CD14-positive monocyte (primary cell): Measurements from ENCODE around the gene SF3B3. TPM values are rescaled to one million over a fixed set of nuclear protein-coding genes. Genes with fewer than 3 reads are reported as not detected.

Experiments used
- DNase-seq, 3 donors: peaks; one replicate each; pipeline ENCODE4 v3.0.0-alpha.2; 2011 to 2022
- H2AFZ ChIP-seq: 2 replicates; pipeline ENCODE4 v1.6.0; 2012; ENCODE audit warnings: mild to moderate bottlenecking, low read depth, low read length, inconsistent platforms; ENCODE audit not compliant: insufficient read depth, poor library complexity, severe bottlenecking
- H3K27ac ChIP-seq, 2 donors: 1 replicate in 1 of 2; 2 replicates in 1 of 2; pipeline ENCODE4 v1.5.1; 2012 to 2013; ENCODE audit warnings: low read length in 2 of 2, control low read depth in 1 of 2, inconsistent platforms in 1 of 2, low read depth in 1 of 2, mild to moderate bottlenecking in 1 of 2
- H3K27me3 ChIP-seq, 2 donors: one replicate each; pipeline versions ENCODE4 v1.6.0 to v1.6.1; 2011 to 2013; ENCODE audit warnings: low read length in 2 of 2; ENCODE audit not compliant: control insufficient read depth in 2 of 2, insufficient read depth in 2 of 2
- H3K36me3 ChIP-seq, 2 donors: replicated peaks in 1 of 2; 1 replicate in 1 of 2; 2 replicates in 1 of 2; pipeline versions ENCODE4 v1.5.1 to v1.6.1; 2012 to 2013; ENCODE audit warnings: low read length in 2 of 2, control low read depth in 1 of 2, inconsistent platforms in 1 of 2, mild to moderate bottlenecking in 1 of 2; ENCODE audit not compliant: insufficient read depth in 2 of 2, control insufficient read depth in 1 of 2
- H3K4me1 ChIP-seq, 2 donors: 1 replicate in 1 of 2; 2 replicates in 1 of 2; pipeline versions ENCODE4 v1.5.1 to v1.6.1; 2012 to 2013; ENCODE audit warnings: low read length in 2 of 2, control low read depth in 1 of 2, inconsistent platforms in 1 of 2, mild to moderate bottlenecking in 1 of 2, moderate library complexity in 1 of 2; ENCODE audit not compliant: insufficient read depth in 2 of 2, control insufficient read depth in 1 of 2
- H3K4me2 ChIP-seq: replicated peaks from 2 replicates; pipeline ENCODE3; 2012; ENCODE audit warnings: low read length, moderate library complexity, mild to moderate bottlenecking; ENCODE audit not compliant: poor library complexity, severe bottlenecking; ENCODE audit errors: extremely low read depth
- H3K4me3 ChIP-seq, 3 experiments: fragments of 200-600 bp in 1 of 3; sonication (generic) in 1 of 3; replicated peaks in 1 of 3; 1 replicate in 2 of 3; 2 replicates in 1 of 3; pipeline ENCODE4 v1.5.1; 2011 to 2013; ENCODE audit warnings: low read length in 3 of 3, mild to moderate bottlenecking in 3 of 3, control low read depth in 2 of 3, low read depth in 2 of 3, inconsistent platforms in 1 of 3, moderate library complexity in 1 of 3
- H3K79me2 ChIP-seq: 2 replicates; pipeline ENCODE4 v1.6.0; 2012; ENCODE audit warnings: mild to moderate bottlenecking, control low read depth, inconsistent platforms, low read length, moderate library complexity; ENCODE audit not compliant: insufficient read depth
- H3K9ac ChIP-seq: 2 replicates; pipeline ENCODE4 v1.6.0; 2017; ENCODE audit warnings: low read length, mild to moderate bottlenecking; ENCODE audit not compliant: insufficient read depth, poor library complexity, severe bottlenecking
- H3K9me3 ChIP-seq, 2 donors: replicated peaks in 1 of 2; 1 replicate in 1 of 2; 2 replicates in 1 of 2; pipeline versions ENCODE4 v1.5.1 to v1.6.1; 2012 to 2013; ENCODE audit warnings: low read length in 2 of 2, control low read depth in 1 of 2; ENCODE audit not compliant: control insufficient read depth in 1 of 2, insufficient read depth in 1 of 2
- H4K20me1 ChIP-seq: 2 replicates; pipeline ENCODE4 v1.6.0; 2012; ENCODE audit warnings: mild to moderate bottlenecking, low read length, control low read depth, moderate library complexity; ENCODE audit not compliant: insufficient read depth
- H3K27ac Mint-ChIP-seq, 7 donors: one replicate each; pipeline ENCODE4 v1.8.0; 2020; ENCODE audit warnings: mild to moderate bottlenecking in 7 of 7, mixed read lengths in 7 of 7, moderate library complexity in 6 of 7, inconsistent platforms in 2 of 7
- H3K27me3 Mint-ChIP-seq, 3 donors: one replicate each; pipeline ENCODE4 v1.8.0; 2021 to 2022; ENCODE audit warnings: low read depth in 3 of 3, mild to moderate bottlenecking in 3 of 3, mixed read lengths in 3 of 3, moderate library complexity in 3 of 3, inconsistent platforms in 1 of 3
- H3K36me3 Mint-ChIP-seq, 2 donors: one replicate each; pipeline ENCODE4 v1.8.0; 2020; ENCODE audit warnings: mixed read lengths in 2 of 2, inconsistent platforms in 1 of 2, mild to moderate bottlenecking in 1 of 2
- H3K4me1 Mint-ChIP-seq: one replicate; pipeline ENCODE4 v1.8.0; 2020; ENCODE audit warnings: mild to moderate bottlenecking, mixed read lengths
- H3K4me3 Mint-ChIP-seq, 2 donors: one replicate each; pipeline ENCODE4 v1.8.0; 2020; ENCODE audit warnings: mild to moderate bottlenecking in 2 of 2, mixed read lengths in 2 of 2, moderate library complexity in 1 of 2
- H3K9me3 Mint-ChIP-seq, 7 donors: one replicate each; pipeline ENCODE4 v1.8.0; 2020 to 2022; ENCODE audit warnings: mixed read lengths in 7 of 7, mild to moderate bottlenecking in 6 of 7, moderate library complexity in 6 of 7, inconsistent platforms in 2 of 7
- CTCF ChIP-seq: fragments of 200-600 bp; IDR thresholded peaks from one replicate; pipeline ENCODE4 v1.8.0; 2022; ENCODE audit warnings: antibody characterized with exemption, mild to moderate bottlenecking
- WGBS: methylation state at CpG from one replicate; pipeline ENCODE4 v1.1.5; 2013; ENCODE audit warnings: missing lambda C conversion rate; ENCODE audit not compliant: insufficient coverage; 5-methylcytosine and 5-hydroxymethylcytosine counted together
- intact Hi-C, 2 donors: fragments of 100-400 bp; cut with micrococcal nuclease; formaldehyde crosslinking; loops; one replicate each; pipeline versions ENCODE4 v1.15.0 to v1.15.1; 2023
- polyA plus RNA-seq, 3 donors: library from polyadenylated mRNA; depleted of rRNA in 1 of 3; unstranded in 2 of 3; stranded (reverse) in 1 of 3; fragments of 300-500 nt in 2 of 3; fragments of >200 nt in 1 of 3; fragmentation: Illumina TruSeq in 2 of 3; gene quantifications; 1 replicate in 2 of 3; 2 replicates in 1 of 3; pipeline ENCODE4 v1.2.3, GENCODE V29; 2012 to 2021

The SF3B3 gene
- polyA plus RNA-seq, 3 donors: 34.2 to 52.3 (median 42.1) TPM

GRCh38 chr16:70534971-70535370, 11.4 kb downstream of the SF3B3 start:
- Mint-ChIP-seq H3K36me3 (peaks cover 82 to 99% of the 10 kb centered on the region in 2 donors), H3K27ac (peak overlapping the region in 1 of 7 donors; percentile 11), H3K4me3 (no peak overlapping the region), H3K4me1 (no peaks in the 10 kb centered on the region), H3K27me3 (peaks cover 0 to 3% (median 0%) of the 10 kb centered on the region in 3 donors), H3K9me3 (no peaks in the 10 kb centered on the region)
- no peak overlapping the region for H3K9ac ChIP-seq
- peaks cover 79% of the 10 kb centered on the region for H4K20me1 ChIP-seq
- no peaks in the 10 kb centered on the region for H3K4me1 ChIP-seq
- H3K4me2 ChIP-seq: no peak overlapping the region
- no peak overlapping the region for H3K4me3 ChIP-seq
- peaks cover 91% of the 10 kb centered on the region for H3K79me2 ChIP-seq
- DNase-seq: no peak
- WGBS: no CpG with 5 or more reads among the region's 2 CpGs
- H2AFZ ChIP-seq: no peak overlapping the region
- peaks cover 90 to 99% of the 10 kb centered on the region in 2 donors for H3K36me3 ChIP-seq
- no peak overlapping the region for H3K27ac ChIP-seq
- TF ChIP-seq CTCF: no peak
- H3K9me3 ChIP-seq: no peaks in the 10 kb centered on the region
- no peaks in the 10 kb centered on the region for H3K27me3 ChIP-seq
- intact Hi-C loops: no loop called here

- Mint-ChIP-seq H3K4me1 (no peaks in the 10 kb centered on the region), H3K27ac (peak overlapping the region in 1 of 7 donors; percentile 63), H3K9me3 (no peaks in the 10 kb centered on the region), H3K27me3 (no peaks in the 10 kb centered on the region), H3K4me3 (no peak overlapping the region), H3K36me3 (peaks cover 78 to 97% of the 10 kb centered on the region in 2 donors)
- TF ChIP-seq CTCF: no peak
- Histone ChIP-seq H3K36me3 (peaks cover 91 to 99% of the 10 kb centered on the region in 2 donors), H3K27ac (no peak overlapping the region), H3K79me2 (peaks cover 84% of the 10 kb centered on the region), H2AFZ (no peak overlapping the region), H3K4me1 (no peaks in the 10 kb centered on the region), H3K4me3 (no peak overlapping the region), H3K9ac (no peak overlapping the region), H3K27me3 (no peaks in the 10 kb centered on the region), H3K9me3 (no peaks in the 10 kb centered on the region), H3K4me2 (no peak overlapping the region), H4K20me1 (peaks cover 82% of the 10 kb centered on the region)
- intact Hi-C loops: no loop called here
- DNase-seq: no peak
- no CpG with 5 or more reads among the region's 3 CpGs for WGBS
Measured at GRCh38 chr16:70540994-70541393, 17.4 kb downstream of the SF3B3 start.
